CD8-positive, alpha-beta memory T cell (primary cell): ENCODE results near the gene RPS19. TPM values are rescaled to one million over a fixed set of nuclear protein-coding genes. Genes with fewer than 3 reads are reported as not detected.

ENCODE experiments used
- CTCF ChIA-PET: fragments of 350-600 bp; sonication (Branson Sonifier 250); formaldehyde crosslinking; loops from one replicate; lab custom pipeline; 2021; ENCODE audit warnings: antibody characterized with exemption; lab: Charles Lee
- POLR2A ChIA-PET: fragments of 350-600 bp; sonication (Branson Sonifier 250); formaldehyde crosslinking; loops from one replicate; lab custom pipeline; 2021; ENCODE audit warnings: antibody characterized with exemption; lab: Charles Lee
- DNase-seq, 5 donors: peaks; one replicate each; pipeline versions ENCODE4 v3.0.0 to v3.0.0-alpha.2; 2020 to 2022; ENCODE audit warnings: mixed read lengths in 1 of 5
- H3K27ac ChIP-seq: one replicate; pipeline ENCODE4 v1.7.0; 2013; ENCODE audit warnings: low read depth, mild to moderate bottlenecking, low read length, moderate library complexity
- H3K27me3 ChIP-seq: 2 replicates; pipeline ENCODE4 v1.7.0; 2013; ENCODE audit warnings: low read length, mild to moderate bottlenecking; ENCODE audit not compliant: insufficient read depth, poor library complexity, severe bottlenecking
- H3K36me3 ChIP-seq: 2 replicates; pipeline ENCODE4 v1.7.0; 2013; ENCODE audit warnings: mild to moderate bottlenecking, low read length, moderate library complexity; ENCODE audit not compliant: insufficient read depth
- H3K4me1 ChIP-seq: 2 replicates; pipeline ENCODE4 v1.7.0; 2013; ENCODE audit warnings: mild to moderate bottlenecking, low read length, moderate library complexity; ENCODE audit not compliant: insufficient read depth
- H3K4me3 ChIP-seq: 2 replicates; pipeline ENCODE4 v1.7.0; 2013; ENCODE audit warnings: mild to moderate bottlenecking, low read length
- H3K9me3 ChIP-seq: 2 replicates; pipeline ENCODE4 v1.7.0; 2013; ENCODE audit warnings: mild to moderate bottlenecking, low read length
- H3K27ac Mint-ChIP-seq, 8 donors: one replicate each; pipeline ENCODE4 v1.8.0; 2020 to 2021; ENCODE audit warnings: mixed read lengths in 8 of 8, mild to moderate bottlenecking in 6 of 8, inconsistent platforms in 3 of 8, moderate library complexity in 3 of 8
- H3K27me3 Mint-ChIP-seq, 2 donors: one replicate each; pipeline ENCODE4 v1.8.0; 2020 to 2021; ENCODE audit warnings: mixed read lengths in 2 of 2, mild to moderate bottlenecking in 1 of 2, moderate library complexity in 1 of 2
- H3K36me3 Mint-ChIP-seq, 3 donors: one replicate each; pipeline ENCODE4 v1.8.0; 2020 to 2021; ENCODE audit warnings: mixed read lengths in 3 of 3, inconsistent platforms in 1 of 3, mild to moderate bottlenecking in 1 of 3
- H3K4me1 Mint-ChIP-seq, 3 donors: one replicate each; pipeline ENCODE4 v1.8.0; 2020 to 2021; ENCODE audit warnings: mixed read lengths in 3 of 3, inconsistent platforms in 1 of 3, mild to moderate bottlenecking in 1 of 3
- H3K4me3 Mint-ChIP-seq, 7 donors: one replicate each; pipeline ENCODE4 v1.8.0; 2020 to 2021; ENCODE audit warnings: mixed read lengths in 7 of 7, mild to moderate bottlenecking in 6 of 7, moderate library complexity in 4 of 7, inconsistent platforms in 2 of 7
- H3K9me3 Mint-ChIP-seq, 5 donors: one replicate each; pipeline ENCODE4 v1.8.0; 2020 to 2022; ENCODE audit warnings: mixed read lengths in 5 of 5, mild to moderate bottlenecking in 3 of 5, moderate library complexity in 2 of 5, inconsistent platforms in 1 of 5
- polyA plus RNA-seq: library from polyadenylated mRNA; unstranded; fragments of 300-500 nt; fragmentation: Illumina TruSeq; gene quantifications from one replicate; pipeline ENCODE4 v1.2.3, GENCODE V29; 2021
- total RNA-seq, 2 experiments: library from RNA; stranded (reverse); gene quantifications; one replicate each; pipeline ENCODE4 v1.2.3, GENCODE V29; 2021

Gene RPS19
- total and polyA plus RNA-seq, 3 experiments from 2014 or later, result 3,036 to 6,195 (median 3,142) TPM

- no peaks in the 10 kb centered on the region for H3K27me3 ChIP-seq
- H3K27ac ChIP-seq, result no peak overlapping the region
- H3K4me3 Mint-ChIP-seq, result no peak overlapping the region
- H3K36me3 ChIP-seq, result no peaks in the 10 kb centered on the region
- H3K9me3 ChIP-seq, result no peaks in the 10 kb centered on the region
- no peaks in the 10 kb centered on the region for H3K36me3 Mint-ChIP-seq
- ChIA-PET POLR2A (no interaction called here), CTCF (interaction anchor here (1.1 to 1.4 kb wide), 4 partner anchors 12 to 68 kb away, joined by 3 to 8 read pairs (median 4); no protein-coding TSS in a partner anchor)
- peak in 3 of 5 donors; percentile 15 to 56 (median 27) for DNase-seq
- no peak overlapping the region for H3K4me3 ChIP-seq
- peaks cover 0 to 2% (median 0%) of the 10 kb centered on the region in 3 donors for H3K4me1 Mint-ChIP-seq
- H3K9me3 Mint-ChIP-seq, result no peaks in the 10 kb centered on the region
- H3K27me3 Mint-ChIP-seq, result peaks cover 12 to 28% of the 10 kb centered on the region in 2 donors
- peak overlapping the region in 1 of 8 donors; percentile 84 for H3K27ac Mint-ChIP-seq
- no peaks in the 10 kb centered on the region for H3K4me1 ChIP-seq
Measured at GRCh38 chr19:41821003-41821735, 38.9 kb upstream of the RPS19 start.

GRCh38 chr19:41837981-41838708, 21.9 kb upstream of the RPS19 start:
- no peaks in the 10 kb centered on the region for H3K4me1 Mint-ChIP-seq
- Histone ChIP-seq H3K27me3 (peaks cover 14% of the 10 kb centered on the region), H3K4me1 (no peaks in the 10 kb centered on the region), H3K27ac (no peak overlapping the region), H3K36me3 (no peaks in the 10 kb centered on the region), H3K4me3 (no peak overlapping the region), H3K9me3 (no peaks in the 10 kb centered on the region)
- peaks cover 13 to 45% of the 10 kb centered on the region in 2 donors for H3K27me3 Mint-ChIP-seq
- no peaks in the 10 kb centered on the region for H3K36me3 Mint-ChIP-seq
- no peak overlapping the region for H3K4me3 Mint-ChIP-seq
- no peaks in the 10 kb centered on the region for H3K9me3 Mint-ChIP-seq
- DNase-seq, result no peak
- ChIA-PET CTCF (interaction anchor here (1.0 to 1.9 kb wide), 2 partner anchors 17 to 121 kb away, joined by 3 to 5 read pairs; no protein-coding TSS in a partner anchor), POLR2A (no interaction called here)
- H3K27ac Mint-ChIP-seq, result no peak overlapping the region

GRCh38 chr19:41839211-41839610, 20.8 kb upstream of the RPS19 start:
- Mint-ChIP-seq H3K4me3 (no peak overlapping the region), H3K27ac (no peak overlapping the region), H3K9me3 (no peaks in the 10 kb centered on the region), H3K27me3 (peaks cover 14 to 43% of the 10 kb centered on the region in 2 donors), H3K36me3 (no peaks in the 10 kb centered on the region), H3K4me1 (no peaks in the 10 kb centered on the region)
- Histone ChIP-seq H3K4me3 (no peak overlapping the region), H3K27me3 (peaks cover 14% of the 10 kb centered on the region), H3K4me1 (no peaks in the 10 kb centered on the region), H3K27ac (no peak overlapping the region), H3K36me3 (no peaks in the 10 kb centered on the region), H3K9me3 (no peaks in the 10 kb centered on the region)
- ChIA-PET POLR2A (no interaction called here), CTCF (interaction anchor here (1.9 kb wide), 1 partner anchor 18 kb away, joined by 5 read pairs; no protein-coding TSS in a partner anchor)
- no peak for DNase-seq

- peaks cover 8 to 17% of the 10 kb centered on the region in 2 donors for H3K27me3 Mint-ChIP-seq
- no peaks in the 10 kb centered on the region for H3K9me3 Mint-ChIP-seq
- no peaks in the 10 kb centered on the region for H3K36me3 Mint-ChIP-seq
- H3K4me3 ChIP-seq, result no peak overlapping the region
- no peak for DNase-seq
- H3K27ac Mint-ChIP-seq, result no peak overlapping the region
- no peak overlapping the region for H3K27ac ChIP-seq
- no peaks in the 10 kb centered on the region for H3K4me1 Mint-ChIP-seq
- H3K4me3 Mint-ChIP-seq, result no peak overlapping the region
- ChIA-PET POLR2A (no interaction called here), CTCF (interaction anchor here (0.8 kb wide), 1 partner anchor 266 kb away, joined by 3 read pairs; no protein-coding TSS in a partner anchor)
- H3K9me3 ChIP-seq, result no peaks in the 10 kb centered on the region
- H3K36me3 ChIP-seq, result no peaks in the 10 kb centered on the region
- peaks cover 8% of the 10 kb centered on the region for H3K27me3 ChIP-seq
- no peaks in the 10 kb centered on the region for H3K4me1 ChIP-seq
Measured at GRCh38 chr19:41843371-41843770, 16.7 kb upstream of the RPS19 start.

GRCh38 chr19:41844601-41845000, 15.5 kb upstream of the RPS19 start, which contains the start of gene LYPD4:
Gene LYPD4, minus strand, starts transcription at chr19:41844683. Its CDS starts 5,398 bp downstream, at chr19:41839285.
- no peaks in the 10 kb centered on the region for H3K9me3 ChIP-seq
- no peaks in the 10 kb centered on the region for H3K4me1 ChIP-seq
- Mint-ChIP-seq H3K27me3 (peaks cover 4 to 7% of the 10 kb centered on the region in 2 donors), H3K27ac (peak within 1 kb of the TSS in 1 of 8 donors; percentile 63), H3K4me3 (peak within 1 kb of the TSS in 1 of 7 donors; percentile 44), H3K36me3 (no peaks in the 10 kb centered on the region), H3K4me1 (no peaks in the 10 kb centered on the region), H3K9me3 (no peaks in the 10 kb centered on the region)
- CTCF ChIA-PET, result no interaction called here
- no peak for DNase-seq
- no peaks in the 10 kb centered on the region for H3K27me3 ChIP-seq
- H3K4me3 ChIP-seq, result no peak within 1 kb of the TSS
- H3K36me3 ChIP-seq, result no peaks in the 10 kb centered on the region
- POLR2A ChIA-PET, result no interaction called here
- no peak within 1 kb of the TSS for H3K27ac ChIP-seq

- no peak within 1 kb of the TSS for H3K4me3 Mint-ChIP-seq
- peaks cover 4 to 7% of the 10 kb centered on the region in 2 donors for H3K27me3 Mint-ChIP-seq
- H3K4me1 Mint-ChIP-seq, result no peaks in the 10 kb centered on the region
- CTCF ChIA-PET, result no interaction called here
- peak within 1 kb of the TSS in 1 of 8 donors; percentile 63 for H3K27ac Mint-ChIP-seq
- Histone ChIP-seq H3K27me3 (no peaks in the 10 kb centered on the region), H3K27ac (no peak within 1 kb of the TSS), H3K4me1 (no peaks in the 10 kb centered on the region), H3K4me3 (no peak within 1 kb of the TSS), H3K36me3 (no peaks in the 10 kb centered on the region), H3K9me3 (no peaks in the 10 kb centered on the region)
- POLR2A ChIA-PET, result no interaction called here
- no peak for DNase-seq
- no peaks in the 10 kb centered on the region for H3K9me3 Mint-ChIP-seq
- no peaks in the 10 kb centered on the region for H3K36me3 Mint-ChIP-seq
Measured at GRCh38 chr19:41845001-41845050, 15.2 kb upstream of the RPS19 start, which contains the start of gene DMRTC2. Gene DMRTC2, plus strand, starts transcription at chr19:41845042. Its CDS starts 2,387 bp downstream, at chr19:41847429.

GRCh38 chr19:41845051-41845590, 14.9 kb upstream of the RPS19 start:
- no peak for DNase-seq
- H3K9me3 Mint-ChIP-seq, result no peaks in the 10 kb centered on the region
- no peaks in the 10 kb centered on the region for H3K4me1 ChIP-seq
- H3K27ac ChIP-seq, result no peak overlapping the region
- H3K4me3 Mint-ChIP-seq, result no peak overlapping the region
- no peaks in the 10 kb centered on the region for H3K27me3 ChIP-seq
- H3K27ac Mint-ChIP-seq, result peak overlapping the region in 1 of 8 donors; percentile 63
- H3K9me3 ChIP-seq, result no peaks in the 10 kb centered on the region
- CTCF ChIA-PET, result no interaction called here
- no peaks in the 10 kb centered on the region for H3K36me3 ChIP-seq
- no peak overlapping the region for H3K4me3 ChIP-seq
- no peaks in the 10 kb centered on the region for H3K36me3 Mint-ChIP-seq
- H3K4me1 Mint-ChIP-seq, result no peaks in the 10 kb centered on the region
- POLR2A ChIA-PET, result no interaction called here
- H3K27me3 Mint-ChIP-seq, result peaks cover 4 to 5% of the 10 kb centered on the region in 2 donors
